ENCODE measurements around the gene PQBP1.

PQBP1 gene

DNA sequence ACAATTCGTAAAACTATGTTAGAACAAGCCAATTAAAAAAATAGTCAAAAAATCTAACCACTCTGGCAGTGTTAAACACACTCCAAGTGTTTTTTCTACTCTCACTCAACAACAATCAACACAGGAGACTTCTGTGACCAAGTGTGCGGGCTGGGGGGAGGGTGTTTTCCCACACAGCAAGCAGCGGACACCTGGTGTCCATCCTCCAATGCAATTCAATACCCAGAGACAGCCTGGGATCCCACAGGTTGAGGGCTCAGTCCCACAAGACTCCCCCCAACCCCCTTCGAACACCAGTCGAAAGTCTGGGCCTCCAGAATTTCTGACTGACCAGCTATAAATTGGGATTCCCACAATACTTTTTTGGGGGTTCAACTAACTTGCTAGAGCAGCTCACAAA lies 29.4 kb downstream of the PQBP1 start:
- DNase-seq = no peak

DNA sequence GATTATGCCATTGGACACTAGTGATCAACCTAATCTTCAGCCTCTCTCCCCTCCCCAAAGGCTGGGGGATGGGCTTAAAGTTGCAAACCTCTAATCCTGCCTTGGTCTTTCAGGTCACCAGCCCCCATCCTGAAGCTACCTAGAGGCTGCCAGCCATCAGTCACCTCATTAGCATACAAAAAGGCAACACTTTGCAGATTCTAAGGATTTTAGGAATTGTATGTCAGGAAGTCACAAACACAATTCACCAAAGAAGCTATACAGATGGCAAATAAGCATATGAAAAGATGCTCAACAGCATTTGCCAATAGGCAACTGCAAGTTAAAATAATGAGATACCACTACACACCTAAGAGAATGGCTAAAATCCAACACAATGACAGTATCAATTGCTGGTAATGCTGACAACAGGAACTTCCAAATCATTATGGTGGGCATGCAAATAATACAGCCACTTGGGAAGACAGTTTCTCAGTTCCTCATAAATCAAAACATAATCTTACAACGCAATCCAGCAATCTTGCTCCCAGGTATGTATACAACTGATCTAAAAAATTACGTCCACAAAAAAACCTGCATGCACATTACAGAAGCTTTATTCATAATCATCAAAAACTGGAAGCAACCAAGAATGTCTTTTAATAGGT lies 30.1 kb downstream of the PQBP1 start:
- no peak for DNase-seq

DNA sequence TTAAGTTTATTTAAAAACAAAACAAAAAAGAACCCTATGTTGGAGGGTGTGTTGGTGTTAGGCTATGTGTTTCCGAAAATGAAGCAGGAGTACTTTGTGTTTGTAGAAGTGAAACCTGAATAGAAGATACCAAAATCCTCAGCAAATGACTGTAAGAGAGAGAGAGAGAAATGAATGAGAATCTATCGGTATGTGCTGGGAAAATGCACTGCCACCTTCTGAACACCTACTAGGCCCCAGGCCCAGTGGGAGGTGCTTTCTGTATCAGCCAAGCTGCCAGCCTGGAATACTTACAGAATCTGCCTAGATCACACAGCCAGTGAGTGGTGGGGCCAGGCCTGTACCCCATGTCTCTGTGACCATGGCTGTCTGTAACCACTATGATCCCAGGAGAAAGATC lies 36.0 kb downstream of the PQBP1 start:
- peak; percentile 42 for DNase-seq

DNA sequence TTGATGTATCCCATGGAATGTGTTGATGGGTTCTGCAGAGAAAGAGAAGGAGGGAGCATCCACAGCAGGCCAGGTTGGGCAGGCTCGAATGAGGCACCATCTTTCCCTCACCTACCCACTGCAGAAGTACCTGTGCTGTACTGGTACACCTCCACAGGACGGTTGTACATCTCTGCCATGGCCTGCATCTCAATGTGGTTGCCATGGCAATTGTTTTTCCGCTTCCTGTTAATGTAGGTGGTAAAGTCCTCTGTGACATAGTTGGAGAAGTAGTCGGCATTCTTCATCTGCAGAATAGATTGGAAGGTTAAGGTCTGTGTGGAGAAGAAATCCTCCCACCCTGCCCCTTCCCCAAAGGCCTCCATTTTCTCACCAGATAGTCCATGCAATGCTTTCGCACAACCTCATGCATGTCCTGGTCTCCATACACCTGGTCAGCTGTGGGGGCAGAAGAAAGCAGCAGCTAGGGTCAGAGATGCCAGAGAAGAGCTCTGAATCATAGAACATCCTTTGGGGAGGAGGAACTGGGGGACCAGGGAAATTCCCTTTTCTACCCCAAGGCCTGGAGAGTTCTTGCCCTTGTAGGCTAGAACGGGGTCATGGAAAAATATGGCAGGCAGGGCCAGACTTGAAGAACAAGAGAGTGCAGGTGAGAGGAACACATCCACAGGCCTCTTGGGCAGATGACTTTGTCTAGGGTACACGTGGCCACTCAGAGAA lies 37.0 kb downstream of the PQBP1 start:
- DNase-seq = peak; percentile 54

DNA sequence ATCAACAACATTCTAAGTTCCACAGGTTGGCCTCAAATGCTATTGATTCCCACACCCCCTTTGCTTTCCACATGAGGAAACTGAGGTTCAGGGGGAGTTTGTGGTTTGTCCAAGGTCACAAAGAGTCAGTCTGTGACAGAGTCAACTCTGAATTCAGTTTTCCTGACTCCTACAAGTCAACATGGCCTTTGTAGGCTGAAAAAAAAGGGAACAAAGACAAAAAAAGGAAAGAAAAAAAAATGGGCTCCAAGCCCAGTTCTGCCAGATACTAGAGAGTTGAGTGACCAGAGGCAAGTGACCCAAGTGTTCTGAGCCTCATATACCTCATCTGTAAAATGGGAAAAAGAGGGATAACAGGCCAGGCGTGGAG lies 37.6 kb downstream of the PQBP1 start:
- no peak for DNase-seq

DNA sequence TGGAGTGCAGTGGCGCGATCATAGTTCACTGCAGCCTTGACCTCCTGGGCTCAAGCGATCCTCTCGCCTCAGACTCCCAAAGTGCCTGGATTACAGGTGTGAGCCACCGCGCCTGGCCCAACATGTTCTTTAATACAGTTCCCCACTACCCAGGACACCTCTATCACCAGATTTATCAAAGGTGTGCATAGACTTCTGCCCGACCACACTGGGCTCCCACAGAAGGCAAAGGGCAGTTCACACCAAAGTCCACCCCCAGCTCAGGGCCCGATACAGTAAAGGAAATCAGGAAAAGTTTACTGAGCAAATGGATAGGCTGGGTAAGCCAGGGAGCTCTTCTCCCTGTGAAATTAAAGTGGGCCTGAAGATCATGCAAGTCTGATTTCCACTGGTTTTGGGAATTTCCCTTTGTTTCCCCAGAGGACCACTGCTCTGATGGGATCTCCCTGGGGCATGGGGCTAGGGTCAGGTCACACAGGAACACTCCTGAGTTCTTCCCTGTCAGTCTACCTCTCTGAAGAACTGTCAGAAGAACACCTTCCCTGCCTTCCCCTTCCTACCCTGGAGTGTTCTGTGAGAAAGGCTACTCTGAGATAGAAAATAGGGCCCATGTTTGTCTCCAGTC lies 38.8 kb downstream of the PQBP1 start:
- no peak for DNase-seq

DNA sequence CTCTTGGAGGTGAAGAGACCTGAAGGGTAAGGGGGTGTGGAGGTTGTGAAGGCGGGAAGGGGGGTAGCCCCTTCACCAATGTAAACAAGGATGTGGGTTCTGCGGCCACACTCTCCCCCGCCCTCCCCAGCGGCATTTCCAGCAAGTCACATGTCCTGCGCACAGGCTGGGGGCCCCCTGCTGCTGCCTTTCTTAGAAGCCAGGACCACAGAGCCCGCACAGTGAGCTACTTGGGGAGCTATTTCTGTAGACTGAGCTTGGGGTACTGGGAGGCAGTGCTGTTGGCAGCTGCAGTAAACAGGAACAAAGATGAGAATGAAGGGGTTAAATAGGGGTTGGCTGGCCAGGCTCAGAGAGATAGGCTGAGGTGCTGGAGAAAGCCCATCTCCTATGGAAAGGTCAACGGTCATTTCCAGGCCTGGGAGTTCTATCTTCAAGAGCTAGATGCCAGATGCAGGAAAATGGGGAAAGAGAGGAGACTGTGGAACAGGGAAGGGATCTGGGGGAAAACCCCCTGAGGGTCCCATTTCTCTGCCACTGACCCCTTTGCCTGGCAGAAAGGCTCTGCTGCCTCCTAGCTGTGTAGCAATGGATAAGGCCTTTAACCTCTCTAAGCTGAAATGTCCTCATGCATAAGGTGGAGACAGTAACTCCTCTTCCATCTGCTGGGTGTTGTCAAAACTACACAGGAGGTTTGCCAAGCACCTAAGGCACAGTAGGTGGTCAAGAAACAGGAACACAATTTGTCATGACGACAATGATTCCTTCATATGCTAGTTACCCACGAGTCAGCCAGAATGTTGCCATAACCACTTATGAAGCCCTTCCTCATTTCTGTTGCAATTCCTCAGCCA lies 39.6 kb downstream of the PQBP1 start:
- DNase-seq = peak; percentile 94

DNA sequence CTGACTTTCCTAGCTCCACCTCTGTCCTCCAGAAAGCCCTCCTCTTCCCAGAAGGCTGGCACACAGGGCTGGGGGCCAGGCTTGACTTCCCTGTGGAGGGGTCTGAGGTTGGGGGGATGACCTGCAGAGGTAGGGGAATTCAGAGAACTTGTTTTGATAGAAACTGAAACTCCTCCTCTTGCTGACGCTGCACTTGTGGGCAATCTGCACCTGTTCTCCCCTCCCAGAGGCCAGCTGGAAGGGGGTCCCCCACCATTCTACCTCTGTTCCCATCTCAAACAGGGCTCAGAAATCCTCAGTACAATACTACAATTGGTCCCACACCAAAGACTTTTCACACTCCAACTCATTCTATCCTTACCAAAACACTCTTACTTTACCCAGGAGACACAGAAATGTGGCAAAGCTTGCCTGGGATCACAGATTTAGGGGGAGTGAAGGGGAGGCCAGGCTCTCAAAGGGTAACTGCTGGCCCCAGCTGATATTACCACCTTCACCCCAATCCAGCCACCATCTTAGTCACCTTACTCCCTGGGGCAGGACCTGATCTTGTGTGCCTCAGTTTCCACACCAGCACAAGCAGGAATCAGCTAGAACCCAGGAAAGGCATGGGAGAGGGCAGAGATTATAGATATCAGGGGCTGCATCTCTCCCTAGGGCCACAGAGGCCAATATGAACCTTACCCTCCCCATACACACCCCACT lies 41.1 kb downstream of the PQBP1 start:
- peak; percentile 89 for DNase-seq

DNA sequence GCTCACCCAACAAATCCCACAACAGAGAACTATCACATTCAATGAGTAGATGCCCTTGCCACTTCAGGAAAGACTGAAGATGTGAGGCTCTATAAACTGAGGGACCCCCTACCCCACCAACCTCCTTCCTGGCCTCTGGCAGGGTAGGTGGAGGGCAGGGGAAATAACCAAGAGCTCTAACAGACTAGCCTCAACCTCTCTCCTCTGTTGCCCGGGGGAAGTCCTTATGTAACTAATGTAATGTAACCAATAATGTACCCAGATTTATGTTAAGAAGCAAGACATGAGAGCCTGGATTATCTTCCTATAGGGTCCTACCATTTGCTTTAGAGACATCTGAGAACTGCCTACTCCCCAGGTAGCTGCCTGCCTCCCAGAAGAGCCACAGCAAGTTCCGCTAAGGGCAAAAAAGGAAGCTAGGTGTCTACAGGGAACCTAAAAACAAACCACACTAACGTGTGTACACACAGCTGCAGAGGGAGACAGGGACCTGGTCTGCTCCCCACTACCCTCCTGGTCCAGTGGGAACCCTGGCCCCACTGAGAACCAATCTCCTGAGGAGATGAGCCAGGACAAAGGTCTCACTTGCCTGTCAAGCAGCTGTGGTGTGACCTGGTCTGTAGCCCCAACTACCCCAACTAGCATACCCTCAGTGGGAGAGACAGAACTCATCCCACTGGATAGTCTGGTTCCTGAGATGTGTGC lies 41.9 kb downstream of the PQBP1 start:
- DNase-seq = peak; percentile 35

DNA sequence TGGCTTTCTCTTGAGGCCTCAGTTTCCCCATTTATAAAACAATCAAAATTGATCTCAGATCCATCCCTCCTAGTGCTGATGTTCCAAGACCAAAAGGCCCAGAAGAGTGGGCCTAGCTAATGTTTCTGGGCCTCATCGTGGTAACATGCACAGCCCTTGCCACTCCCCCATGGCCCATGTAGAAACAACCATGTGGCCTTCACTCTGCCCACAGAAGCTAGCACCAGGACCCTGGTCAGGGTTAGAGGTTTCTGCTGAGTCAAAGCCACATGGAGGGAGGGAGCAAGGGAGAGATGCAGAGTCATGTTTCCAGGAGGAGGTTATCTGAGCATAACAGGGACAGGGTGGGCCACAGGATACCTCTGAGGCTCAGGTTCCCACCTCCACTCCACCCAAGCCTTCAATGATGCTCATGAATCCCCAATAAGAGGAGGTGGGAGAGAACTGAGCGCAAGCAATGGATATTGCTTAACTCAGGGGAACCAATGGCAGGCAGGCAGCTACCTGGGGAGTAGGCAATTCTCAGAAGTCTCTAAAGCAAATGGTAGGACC lies 42.8 kb downstream of the PQBP1 start:
- peak; percentile 61 for DNase-seq

DNA sequence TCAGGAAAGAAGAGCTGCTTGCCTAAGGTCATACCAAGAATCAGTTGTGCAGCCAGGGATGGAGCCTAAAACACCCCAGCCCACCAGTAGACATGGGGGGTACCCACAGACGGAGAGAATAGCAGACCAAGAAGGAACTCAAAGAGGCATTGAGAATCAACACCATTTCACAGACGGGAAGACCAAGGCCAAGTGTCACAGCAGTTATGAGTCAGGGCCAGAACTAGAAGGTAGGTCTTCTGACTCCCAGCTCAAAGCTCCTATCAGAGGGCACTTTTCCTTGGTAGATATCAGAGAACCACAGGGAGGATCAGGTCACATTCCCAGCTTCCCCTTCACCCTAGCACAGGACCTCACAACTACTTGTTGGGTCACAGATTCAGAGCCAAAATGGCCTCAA lies 45.2 kb downstream of the PQBP1 start:
- DNase-seq = peak; percentile 50

DNA sequence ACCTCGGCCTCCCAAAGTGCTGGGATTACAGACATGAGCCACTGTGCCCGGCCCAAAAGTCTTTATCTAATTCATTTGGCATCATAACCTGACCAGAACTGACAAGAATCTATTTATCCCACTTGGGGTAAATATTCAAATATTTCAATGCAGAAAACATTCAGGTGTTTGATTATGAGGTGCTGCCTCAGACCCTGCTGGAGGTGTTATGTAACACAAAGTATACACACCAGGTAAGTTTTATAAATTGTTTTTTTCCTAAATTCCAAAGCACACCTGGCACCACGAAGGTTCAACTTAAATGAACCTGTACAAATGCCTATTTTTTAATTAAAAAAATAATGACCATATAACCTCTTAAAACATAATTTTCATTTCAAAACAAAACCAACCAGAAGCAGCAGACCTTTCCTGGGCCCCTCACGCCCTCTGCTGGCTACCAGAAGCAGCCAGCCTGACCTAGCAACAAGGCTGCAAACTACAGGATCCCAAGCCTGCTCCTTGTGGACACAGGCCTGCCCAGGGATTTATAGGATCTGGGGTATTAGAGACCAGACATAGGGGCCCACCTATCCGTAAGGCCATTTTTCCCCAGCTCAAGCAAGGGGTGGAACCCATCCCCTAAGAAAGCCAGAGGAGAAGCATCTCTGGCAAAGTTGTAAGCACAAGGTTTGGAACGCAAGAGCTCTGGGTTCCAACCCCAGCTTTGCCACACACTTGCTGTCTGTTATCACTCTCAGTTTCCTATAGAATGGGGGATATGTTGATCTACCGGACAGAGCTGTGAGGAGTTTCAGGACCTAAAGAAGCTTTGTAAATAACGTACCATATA lies 48.0 kb downstream of the PQBP1 start:
- DNase-seq = peak; percentile 70

DNA sequence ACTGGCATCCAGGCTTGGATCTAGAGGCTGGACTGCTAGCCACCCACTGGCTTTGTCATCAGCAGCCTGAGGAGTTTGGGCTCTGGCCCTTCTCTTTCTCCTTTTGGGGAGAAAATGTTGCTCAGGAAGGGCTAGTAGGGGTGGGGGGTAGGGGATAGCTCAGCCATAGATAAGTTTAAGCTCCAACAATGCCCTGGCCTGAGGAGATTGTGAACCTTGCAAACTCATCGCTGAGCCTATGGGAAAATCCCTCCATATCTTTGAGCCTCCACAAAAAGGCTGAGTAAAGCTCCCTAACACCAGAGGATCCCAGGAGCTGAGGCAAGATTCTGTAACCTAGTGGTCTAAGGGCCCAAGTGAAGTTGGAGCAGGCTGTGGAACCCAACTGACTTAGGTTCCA lies 50.9 kb downstream of the PQBP1 start:
- DNase-seq = no peak

Data from activated CD4-positive, alpha-beta T cell treated with anti-CD3 and anti-CD28 coated beads, Interleukin-2, Interleukin-6, amounts not matched to agents 100 ng/mL and 50 ng/mL, durations not matched to agents 16 hours and 8 hours (primary cell).